Epidermal melanocyte (primary cell): Measurements from ENCODE around the gene NEDD8.
A peak's percentile ranks its signal among the peaks of the same experiment; 100 is the strongest.

Experiments
- DNase-seq: peaks from one replicate; pipeline ENCODE4 v3.0.0; 2011; ENCODE audit warnings: low spot score; ENCODE audit not compliant: insufficient read length

Gene NEDD8

DNA sequence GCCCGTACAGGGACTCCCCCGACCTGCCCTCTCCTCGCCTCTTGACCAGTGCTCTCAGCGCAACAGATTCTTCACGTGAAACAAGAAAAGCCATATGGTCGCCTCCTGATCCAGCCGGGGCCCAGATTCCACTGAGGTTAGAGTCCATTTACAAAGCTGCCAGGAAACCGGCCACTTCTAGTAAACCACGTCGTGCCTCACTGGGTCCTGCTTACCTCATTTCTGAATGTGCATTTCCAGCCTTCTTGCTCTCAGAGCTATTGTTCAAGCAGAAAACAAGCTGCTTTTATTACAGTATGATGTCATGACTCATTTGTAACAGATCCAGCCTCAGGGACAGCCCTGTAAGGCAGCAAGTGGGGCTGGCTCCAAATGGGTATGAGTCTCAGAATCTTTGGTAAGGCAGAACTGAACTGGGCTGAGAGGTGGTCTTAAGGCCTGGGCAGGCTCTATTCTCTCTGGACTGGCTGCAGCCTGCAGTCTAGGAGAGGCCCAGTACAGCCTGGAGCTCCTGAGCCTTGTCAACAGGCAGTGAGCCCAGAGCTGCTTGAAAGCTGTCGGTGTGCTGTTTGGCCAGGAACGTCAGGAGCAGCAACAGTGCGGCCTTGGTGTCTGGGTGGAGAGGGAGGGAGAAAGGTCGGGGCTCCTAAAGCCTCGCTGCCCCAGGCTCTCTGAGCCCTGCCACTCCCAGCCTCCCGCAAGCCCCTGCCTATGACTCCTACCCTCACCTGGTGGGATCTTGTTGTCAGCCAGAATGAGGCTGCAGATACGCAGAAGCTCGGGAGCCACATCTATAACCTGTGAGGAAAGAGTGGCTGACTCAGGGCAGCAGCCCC, 52.0 kb downstream of the NEDD8 start:
- DNase-seq: no peak

DNA sequence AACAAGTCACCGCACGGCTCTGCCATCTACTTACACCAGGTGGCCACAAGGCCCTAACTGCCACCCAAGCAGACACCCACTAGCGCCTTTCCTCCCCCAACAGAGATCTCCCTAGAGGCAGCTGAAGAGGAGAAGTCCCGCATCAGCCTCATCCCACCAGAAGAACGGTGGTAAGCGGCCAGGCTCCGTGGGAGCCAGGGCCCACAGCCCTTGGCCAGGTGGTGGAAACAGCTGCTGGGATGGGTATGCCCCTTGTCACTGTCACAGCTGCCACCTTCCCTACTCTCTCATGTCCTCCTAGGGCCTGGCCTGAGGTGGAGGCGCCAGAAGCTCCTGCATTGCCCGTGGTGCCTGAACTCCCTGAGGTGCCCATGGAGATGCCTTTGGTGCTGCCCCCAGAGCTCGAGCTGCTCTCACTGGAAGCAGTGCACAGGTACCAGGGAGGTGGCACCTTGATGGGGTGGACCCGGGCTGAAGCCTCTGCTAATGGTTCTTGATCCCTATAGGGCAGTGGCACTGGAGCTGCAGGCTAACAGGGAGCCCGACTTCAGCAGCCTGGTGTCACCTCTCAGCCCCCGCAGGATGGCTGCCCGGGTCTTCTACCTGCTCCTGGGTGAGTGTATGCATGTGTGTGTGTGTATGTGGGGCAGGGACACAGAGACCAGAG, 52.7 kb downstream of the NEDD8 start:
- DNase-seq: no peak

DNA sequence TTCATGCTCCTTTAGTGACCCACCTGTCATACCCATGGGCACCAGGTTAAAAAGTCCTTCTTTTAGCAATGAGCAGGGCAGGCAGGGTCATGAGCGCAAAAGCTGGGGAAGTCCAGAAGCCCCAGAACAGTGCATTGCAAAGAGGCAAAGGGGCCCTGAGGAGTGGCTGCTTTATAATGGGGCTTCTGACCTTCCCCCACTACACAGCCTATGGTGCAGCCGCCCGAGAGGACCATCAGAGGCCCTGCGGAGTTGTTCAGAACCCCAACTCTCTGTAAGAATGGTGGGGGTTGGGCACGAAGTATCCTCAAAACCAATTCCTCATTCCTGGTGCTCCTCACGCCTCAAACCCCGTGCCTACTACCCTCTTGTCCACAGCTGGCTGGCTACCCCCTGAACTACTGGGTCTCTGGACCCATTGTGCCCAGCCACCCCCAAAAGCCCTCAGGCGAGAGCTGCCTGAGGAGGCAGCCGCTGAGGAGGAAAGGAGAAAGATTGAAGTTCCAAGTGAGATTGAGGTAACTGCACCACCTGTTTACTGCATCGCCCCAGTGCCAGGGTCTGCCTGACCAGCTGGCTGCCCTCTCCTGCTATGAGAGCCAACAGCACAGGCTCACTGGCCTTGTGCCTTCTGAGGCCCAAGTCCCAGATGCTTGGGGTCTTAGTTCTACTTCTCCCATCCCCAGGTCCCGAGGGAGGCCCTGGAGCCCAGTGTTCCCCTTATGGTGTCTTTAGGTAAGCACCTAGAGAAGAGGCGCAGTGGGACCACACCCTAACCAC, 53.6 kb downstream of the NEDD8 start:
- DNase-seq: no peak

DNA sequence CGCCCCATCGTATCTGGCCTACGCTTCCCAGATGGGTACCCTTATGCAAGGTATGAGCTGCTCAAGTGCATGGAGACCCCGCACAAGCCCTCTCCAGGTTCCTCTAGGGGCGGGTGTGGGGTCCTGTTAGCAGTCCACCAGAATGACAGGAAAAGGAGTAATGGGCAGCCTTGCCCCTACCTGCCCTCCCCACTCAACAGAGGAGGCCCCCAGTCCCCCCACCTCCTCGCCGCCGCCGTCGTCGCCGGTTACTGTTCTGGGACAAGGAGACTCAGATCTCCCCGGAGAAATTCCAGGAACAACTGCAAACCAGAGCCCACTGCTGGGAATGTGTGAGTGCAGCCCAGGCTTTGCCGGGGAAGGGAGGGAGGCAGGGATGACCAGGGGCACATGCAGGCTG, 54.3 kb downstream of the NEDD8 start:
- no peak for DNase-seq

DNA sequence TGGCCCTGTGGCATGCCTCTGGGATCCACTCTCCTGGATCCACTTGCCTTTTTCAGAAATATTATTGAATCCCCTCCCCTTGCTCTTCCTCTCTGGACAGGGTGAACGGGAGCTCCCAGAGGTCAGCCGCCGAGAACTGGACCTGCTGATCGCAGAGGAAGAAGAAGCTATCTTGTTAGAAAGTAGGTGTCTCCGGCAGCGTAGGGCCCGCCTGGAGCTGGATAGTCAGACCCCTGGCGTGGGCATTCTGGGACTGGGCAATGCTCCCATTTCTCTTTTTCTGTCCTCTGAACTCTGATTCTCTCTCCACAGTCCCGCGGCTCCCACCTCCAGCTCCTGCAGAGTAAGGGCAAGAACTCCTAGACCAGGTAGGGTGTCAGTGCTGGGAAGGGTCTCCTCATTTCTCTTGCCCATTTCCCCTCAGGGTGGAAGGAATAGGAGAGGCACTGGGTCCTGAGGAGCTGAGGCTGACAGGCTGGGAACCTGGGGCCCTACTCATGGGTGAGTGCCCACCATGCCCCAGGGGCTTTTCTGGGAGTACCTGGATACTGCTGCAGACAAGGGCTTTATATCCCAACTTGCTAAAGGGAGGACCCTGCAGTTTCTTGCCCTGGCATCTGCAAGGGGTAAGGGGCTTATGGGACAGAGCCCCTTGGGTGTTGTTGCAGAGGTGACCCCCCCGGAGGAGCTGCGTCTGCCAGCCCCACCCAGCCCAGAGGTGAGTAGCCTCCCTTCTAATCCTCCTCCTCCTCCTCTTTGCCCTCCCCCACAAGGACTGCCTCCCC, 54.9 kb downstream of the NEDD8 start:
- no peak for DNase-seq

DNA sequence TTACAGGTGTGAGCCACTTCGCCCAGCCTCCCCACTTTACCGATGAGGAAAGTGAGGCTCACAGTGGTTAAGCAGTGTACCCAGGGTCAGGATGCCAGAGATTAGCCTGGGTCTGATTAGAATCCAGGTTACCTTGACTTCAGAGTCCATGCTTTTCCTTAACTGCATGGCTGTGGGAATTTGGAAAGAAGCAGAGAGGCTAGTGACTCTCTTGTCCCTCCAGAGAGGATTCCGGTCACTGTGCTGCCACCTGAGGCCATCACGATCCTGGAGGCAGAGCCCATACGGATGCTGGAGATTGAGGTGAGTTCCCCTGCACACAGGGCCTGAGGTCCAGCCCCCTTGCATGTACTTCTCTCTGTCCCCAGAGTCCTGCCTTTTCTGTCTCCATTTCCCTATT, 55.6 kb downstream of the NEDD8 start:
- DNase-seq: no peak

DNA sequence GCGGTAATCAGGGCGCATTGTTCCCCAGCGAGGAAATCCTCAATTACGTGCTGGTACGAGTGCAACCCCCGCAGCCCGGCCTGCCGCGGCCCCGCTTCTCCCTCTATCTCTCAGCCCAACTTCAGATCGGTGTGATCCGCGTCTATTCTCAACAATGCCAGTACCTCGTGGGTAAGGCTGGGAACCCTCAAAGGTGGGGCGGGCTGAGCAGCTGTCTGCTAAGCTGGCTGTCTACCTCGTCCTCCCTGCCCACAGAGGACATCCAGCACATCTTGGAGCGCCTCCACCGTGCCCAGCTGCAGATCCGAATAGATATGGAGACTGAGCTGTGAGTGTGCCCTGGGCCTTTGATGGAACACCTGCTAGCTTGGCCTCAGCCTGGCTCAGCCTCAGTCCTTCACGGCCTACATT, 59.3 kb downstream of the NEDD8 start:
- DNase-seq: no peak

DNA sequence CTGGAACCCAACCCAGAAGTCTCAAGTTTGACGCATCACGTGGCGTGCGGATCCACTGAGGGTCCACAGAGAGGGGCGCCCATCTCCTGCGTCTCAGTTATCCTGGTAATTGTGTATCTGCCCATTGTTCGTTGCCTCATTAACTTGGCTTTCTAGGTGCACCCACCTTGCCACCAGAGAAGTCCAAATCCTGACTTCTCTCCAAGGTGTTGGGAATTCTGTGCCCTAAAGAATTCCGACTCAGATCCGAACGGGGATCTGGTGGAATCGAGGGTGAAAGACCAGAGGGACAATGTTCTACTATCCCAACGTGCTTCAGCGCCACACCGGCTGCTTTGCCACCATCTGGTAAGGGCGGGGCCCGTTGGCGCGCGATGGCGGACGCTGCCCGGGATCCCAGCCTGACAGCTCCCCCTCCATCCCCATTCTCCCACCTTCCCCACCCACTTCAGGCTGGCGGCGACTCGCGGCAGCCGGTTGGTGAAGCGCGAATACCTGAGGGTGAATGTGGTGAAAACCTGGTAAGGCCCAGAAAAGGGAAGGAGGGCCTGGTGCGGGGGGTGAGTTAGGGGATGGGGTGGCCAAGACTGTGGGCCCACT, 59.8 kb downstream of the NEDD8 start:
- DNase-seq: no peak

DNA sequence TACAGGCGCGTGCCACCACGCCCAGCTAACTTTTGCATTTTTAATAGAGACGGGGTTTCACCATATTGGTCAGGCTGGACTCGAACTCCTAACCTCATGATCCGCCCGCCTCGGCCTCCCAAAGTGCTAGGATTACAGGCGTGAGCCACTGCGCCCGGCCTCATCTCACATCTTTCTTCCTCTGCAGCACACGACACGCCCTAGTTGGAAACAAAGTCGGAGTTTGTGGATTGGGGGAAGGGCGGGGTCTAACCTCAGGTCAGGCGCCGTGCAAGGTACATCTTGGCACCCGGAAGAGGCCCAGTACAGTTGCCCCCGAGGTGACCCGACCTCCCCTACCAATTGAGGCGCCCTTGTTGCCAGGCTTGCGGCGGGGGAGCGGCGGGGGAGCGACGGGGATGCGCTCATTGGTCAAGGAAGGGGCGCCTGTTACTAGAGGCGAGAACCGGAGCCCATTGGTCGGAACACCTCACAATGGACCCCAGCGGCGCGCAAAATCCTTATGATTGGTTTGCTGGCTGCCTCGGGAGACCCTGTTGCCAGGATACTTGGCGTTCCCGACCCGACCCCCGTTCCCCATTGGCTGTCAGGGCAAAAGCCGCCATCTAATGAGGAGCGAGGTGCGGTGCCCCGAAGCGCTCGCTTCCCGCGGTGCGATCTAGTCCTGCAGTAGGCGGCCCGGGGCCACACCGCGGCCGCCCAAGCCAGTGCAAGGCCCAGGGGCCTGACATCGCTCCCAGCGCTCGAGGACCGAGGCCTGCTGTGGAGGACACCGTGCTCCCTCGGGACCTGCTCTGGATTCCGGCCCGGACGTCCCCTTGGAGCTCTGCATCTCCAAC, 60.5 kb downstream of the NEDD8 start, which contains the start of gene REC8:
REC8 (plus strand) TSS at position 659 of the 839 bp plus-strand sequence. CDS start 473 bp downstream, outside the sequence.
- DNase-seq: peak; percentile 55

DNA sequence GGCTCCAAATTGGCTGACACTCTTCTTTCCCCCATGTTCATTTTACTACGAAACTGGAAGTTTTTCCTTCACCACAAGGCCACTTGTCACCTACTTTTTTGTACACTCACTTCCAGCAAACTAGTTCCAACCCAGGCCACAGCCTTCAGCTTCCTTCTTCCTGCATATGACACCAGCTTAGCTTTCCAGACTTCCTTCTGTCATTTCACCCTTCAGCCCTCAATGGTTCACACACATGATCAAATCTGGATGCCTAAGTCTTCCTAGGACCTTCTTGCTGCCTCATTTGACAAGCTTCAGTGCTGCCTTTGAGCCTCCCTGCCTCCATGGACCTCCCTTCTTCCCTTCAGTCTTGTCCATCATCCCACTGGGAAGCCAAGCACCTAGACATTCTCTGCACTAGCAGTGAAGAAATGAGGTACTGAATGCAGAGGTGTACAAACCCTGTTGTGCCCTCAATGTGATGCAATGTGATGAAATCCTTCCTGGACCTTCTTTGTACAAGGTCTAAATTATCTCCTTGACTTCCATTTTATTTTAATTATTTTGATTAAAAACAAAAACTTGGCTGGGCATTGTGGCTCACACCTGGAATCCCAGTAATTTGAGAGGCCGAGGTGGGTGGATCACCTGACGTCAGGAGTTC, 64.6 kb downstream of the NEDD8 start:
- DNase-seq: no peak
